ENCODE results near the gene DHDH. TPM values are rescaled to one million over a fixed set of nuclear protein-coding genes. Genes with fewer than 3 reads are reported as not detected.

The DHDH gene
- total and polyA plus RNA-seq, 2 experiments from 2014 or later, result 0.69 to 4.7 TPM

GRCh38 chr19:48962029-48962848 is 28.7 kb downstream of the DHDH start:
- peaks cover 48% of the 10 kb centered on the region for H3K27me3 Mint-ChIP-seq (ENCODE audit: insufficient read depth, low read depth, poor library complexity)
- peaks cover 30% of the 10 kb centered on the region for H3K79me2 ChIP-seq (replicated peaks; ENCODE audit: insufficient read depth)
- no peaks in the 10 kb centered on the region for H3K9me2 ChIP-seq (ENCODE audit: insufficient read depth)
- peaks cover 12% of the 10 kb centered on the region for H4K20me1 ChIP-seq (replicated peaks; ENCODE audit: insufficient read depth)
- H3K4me1 Mint-ChIP-seq, result peaks cover 38% of the 10 kb centered on the region
- H3K4me3 ChIP-seq, result no peak overlapping the region
- no peak overlapping the region for H2AFZ ChIP-seq
- peak overlapping the region; percentile 95; the same call in 2 of the 3 replicates for H3K4me3 Mint-ChIP-seq
- peak overlapping the region; percentile 97 for H3K27ac Mint-ChIP-seq
- ATAC-seq (no peak; the same call in 2 of the 3 replicates), DNase-seq (ENCODE audit: low spot score) (peak; percentile 59)
- peaks cover 16% of the 10 kb centered on the region for H3K9me3 Mint-ChIP-seq
- H3K36me3 ChIP-seq (ENCODE audit: insufficient read depth), result peaks cover 19% of the 10 kb centered on the region
- H3K27me3 ChIP-seq (ENCODE audit: insufficient read depth), result no peaks in the 10 kb centered on the region
- TF ChIP-seq, protein P1, sequence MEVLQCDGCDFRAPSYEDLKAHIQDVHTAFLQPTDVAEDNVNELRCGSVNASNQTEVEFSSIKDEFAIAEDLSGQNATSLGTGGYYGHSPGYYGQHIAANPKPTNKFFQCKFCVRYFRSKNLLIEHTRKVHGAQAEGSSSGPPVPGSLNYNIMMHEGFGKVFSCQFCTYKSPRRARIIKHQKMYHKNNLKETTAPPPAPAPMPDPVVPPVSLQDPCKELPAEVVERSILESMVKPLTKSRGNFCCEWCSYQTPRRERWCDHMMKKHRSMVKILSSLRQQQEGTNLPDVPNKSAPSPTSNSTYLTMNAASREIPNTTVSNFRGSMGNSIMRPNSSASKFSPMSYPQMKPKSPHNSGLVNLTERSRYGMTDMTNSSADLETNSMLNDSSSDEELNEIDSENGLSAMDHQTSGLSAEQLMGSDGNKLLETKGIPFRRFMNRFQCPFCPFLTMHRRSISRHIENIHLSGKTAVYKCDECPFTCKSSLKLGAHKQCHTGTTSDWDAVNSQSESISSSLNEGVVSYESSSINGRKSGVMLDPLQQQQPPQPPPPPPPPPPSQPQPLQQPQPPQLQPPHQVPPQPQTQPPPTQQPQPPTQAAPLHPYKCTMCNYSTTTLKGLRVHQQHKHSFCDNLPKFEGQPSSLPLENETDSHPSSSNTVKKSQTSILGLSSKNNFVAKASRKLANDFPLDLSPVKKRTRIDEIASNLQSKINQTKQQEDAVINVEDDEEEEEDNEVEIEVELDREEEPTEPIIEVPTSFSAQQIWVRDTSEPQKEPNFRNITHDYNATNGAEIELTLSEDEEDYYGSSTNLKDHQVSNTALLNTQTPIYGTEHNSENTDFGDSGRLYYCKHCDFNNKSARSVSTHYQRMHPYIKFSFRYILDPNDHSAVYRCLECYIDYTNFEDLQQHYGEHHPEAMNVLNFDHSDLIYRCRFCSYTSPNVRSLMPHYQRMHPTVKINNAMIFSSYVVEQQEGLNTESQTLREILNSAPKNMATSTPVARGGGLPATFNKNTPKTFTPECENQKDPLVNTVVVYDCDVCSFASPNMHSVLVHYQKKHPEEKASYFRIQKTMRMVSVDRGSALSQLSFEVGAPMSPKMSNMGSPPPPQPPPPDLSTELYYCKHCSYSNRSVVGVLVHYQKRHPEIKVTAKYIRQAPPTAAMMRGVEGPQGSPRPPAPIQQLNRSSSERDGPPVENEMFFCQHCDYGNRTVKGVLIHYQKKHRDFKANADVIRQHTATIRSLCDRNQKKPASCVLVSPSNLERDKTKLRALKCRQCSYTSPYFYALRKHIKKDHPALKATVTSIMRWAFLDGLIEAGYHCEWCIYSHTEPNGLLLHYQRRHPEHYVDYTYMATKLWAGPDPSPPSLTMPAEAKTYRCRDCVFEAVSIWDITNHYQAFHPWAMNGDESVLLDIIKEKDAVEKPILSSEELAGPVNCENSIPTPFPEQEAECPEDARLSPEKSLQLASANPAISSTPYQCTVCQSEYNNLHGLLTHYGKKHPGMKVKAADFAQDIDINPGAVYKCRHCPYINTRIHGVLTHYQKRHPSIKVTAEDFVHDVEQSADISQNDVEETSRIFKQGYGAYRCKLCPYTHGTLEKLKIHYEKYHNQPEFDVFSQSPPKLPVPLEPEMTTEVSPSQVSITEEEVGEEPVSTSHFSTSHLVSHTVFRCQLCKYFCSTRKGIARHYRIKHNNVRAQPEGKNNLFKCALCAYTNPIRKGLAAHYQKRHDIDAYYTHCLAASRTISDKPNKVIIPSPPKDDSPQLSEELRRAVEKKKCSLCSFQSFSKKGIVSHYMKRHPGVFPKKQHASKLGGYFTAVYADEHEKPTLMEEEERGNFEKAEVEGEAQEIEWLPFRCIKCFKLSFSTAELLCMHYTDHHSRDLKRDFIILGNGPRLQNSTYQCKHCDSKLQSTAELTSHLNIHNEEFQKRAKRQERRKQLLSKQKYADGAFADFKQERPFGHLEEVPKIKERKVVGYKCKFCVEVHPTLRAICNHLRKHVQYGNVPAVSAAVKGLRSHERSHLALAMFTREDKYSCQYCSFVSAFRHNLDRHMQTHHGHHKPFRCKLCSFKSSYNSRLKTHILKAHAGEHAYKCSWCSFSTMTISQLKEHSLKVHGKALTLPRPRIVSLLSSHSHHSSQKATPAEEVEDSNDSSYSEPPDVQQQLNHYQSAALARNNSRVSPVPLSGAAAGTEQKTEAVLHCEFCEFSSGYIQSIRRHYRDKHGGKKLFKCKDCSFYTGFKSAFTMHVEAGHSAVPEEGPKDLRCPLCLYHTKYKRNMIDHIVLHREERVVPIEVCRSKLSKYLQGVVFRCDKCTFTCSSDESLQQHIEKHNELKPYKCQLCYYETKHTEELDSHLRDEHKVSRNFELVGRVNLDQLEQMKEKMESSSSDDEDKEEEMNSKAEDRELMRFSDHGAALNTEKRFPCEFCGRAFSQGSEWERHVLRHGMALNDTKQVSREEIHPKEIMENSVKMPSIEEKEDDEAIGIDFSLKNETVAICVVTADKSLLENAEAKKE (CRISPR knock-in tag; IDR thresholded peaks at IDR 0.05), result no peak
- peak; percentile 68 for TF ChIP-seq POLR2AphosphoS5 (IDR thresholded peaks at IDR 0.05; ENCODE audit: low read depth)
- peak overlapping the region; percentile 32; the same call in 1 of the 2 replicates for H3K4me2 ChIP-seq
- peak overlapping the region; percentile 79 for H3K27ac ChIP-seq (ENCODE audit: low read depth)
- H3K36me3 Mint-ChIP-seq (ENCODE audit: low read depth), result peaks cover 52% of the 10 kb centered on the region
- peaks cover 18% of the 10 kb centered on the region for H3K4me1 ChIP-seq (ENCODE audit: insufficient read depth)
- H3F3A ChIP-seq (replicated peaks; ENCODE audit: low read depth), result peaks cover 62% of the 10 kb centered on the region

DNA sequence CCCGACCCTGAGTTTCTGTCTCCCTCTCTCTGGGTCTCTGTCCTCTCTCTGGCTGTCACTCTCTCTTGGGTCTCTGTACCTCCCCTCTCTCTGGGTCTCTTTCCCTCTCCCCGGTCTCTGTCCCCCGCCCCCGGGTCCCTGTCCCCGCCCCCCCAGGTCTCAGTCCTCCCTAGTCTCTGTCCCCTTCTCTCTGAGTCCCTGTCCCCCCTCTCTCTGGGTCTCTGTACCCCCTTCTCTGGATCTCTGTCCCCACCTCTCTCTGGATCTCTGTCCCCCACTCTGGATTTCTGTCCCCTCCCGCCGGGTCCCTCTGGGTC is 29.3 kb downstream of the DHDH start:
- Histone ChIP-seq H4K20me1 (replicated peaks; ENCODE audit: insufficient read depth) (peaks cover 7% of the 10 kb centered on the region), H3K9me2 (ENCODE audit: insufficient read depth) (no peaks in the 10 kb centered on the region), H3K36me3 (ENCODE audit: insufficient read depth) (peaks cover 13% of the 10 kb centered on the region), H2AFZ (no peak overlapping the region), H3K4me2 (peak overlapping the region; percentile 32; the same call in 1 of the 2 replicates), H3F3A (replicated peaks; ENCODE audit: low read depth) (peaks cover 62% of the 10 kb centered on the region), H3K79me2 (replicated peaks; ENCODE audit: insufficient read depth) (peaks cover 24% of the 10 kb centered on the region), H3K4me3 (no peak overlapping the region), H3K27me3 (ENCODE audit: insufficient read depth) (no peaks in the 10 kb centered on the region), H3K27ac (ENCODE audit: low read depth) (peak overlapping the region; percentile 79; the same call in 1 of the 2 replicates), H3K4me1 (ENCODE audit: insufficient read depth) (peaks cover 18% of the 10 kb centered on the region)
- peaks cover 16% of the 10 kb centered on the region for H3K9me3 Mint-ChIP-seq
- ATAC-seq, result no peak
- peaks cover 52% of the 10 kb centered on the region for H3K36me3 Mint-ChIP-seq (ENCODE audit: low read depth)
- peak overlapping the region; percentile 97 for H3K27ac Mint-ChIP-seq
- peak; percentile 29 for DNase-seq (ENCODE audit: low spot score)
- peak overlapping the region; percentile 95; the same call in 2 of the 3 replicates for H3K4me3 Mint-ChIP-seq
- peaks cover 53% of the 10 kb centered on the region for H3K27me3 Mint-ChIP-seq (ENCODE audit: insufficient read depth, low read depth, poor library complexity)
- H3K4me1 Mint-ChIP-seq, result peaks cover 38% of the 10 kb centered on the region
- no peak for TF ChIP-seq EZH2 (IDR thresholded peaks at IDR 0.05; ENCODE audit: low read depth, unreplicated experiment)
- TF ChIP-seq POLR2AphosphoS5 (IDR thresholded peaks at IDR 0.05; ENCODE audit: low read depth), result no peak
- TF ChIP-seq, protein P2, sequence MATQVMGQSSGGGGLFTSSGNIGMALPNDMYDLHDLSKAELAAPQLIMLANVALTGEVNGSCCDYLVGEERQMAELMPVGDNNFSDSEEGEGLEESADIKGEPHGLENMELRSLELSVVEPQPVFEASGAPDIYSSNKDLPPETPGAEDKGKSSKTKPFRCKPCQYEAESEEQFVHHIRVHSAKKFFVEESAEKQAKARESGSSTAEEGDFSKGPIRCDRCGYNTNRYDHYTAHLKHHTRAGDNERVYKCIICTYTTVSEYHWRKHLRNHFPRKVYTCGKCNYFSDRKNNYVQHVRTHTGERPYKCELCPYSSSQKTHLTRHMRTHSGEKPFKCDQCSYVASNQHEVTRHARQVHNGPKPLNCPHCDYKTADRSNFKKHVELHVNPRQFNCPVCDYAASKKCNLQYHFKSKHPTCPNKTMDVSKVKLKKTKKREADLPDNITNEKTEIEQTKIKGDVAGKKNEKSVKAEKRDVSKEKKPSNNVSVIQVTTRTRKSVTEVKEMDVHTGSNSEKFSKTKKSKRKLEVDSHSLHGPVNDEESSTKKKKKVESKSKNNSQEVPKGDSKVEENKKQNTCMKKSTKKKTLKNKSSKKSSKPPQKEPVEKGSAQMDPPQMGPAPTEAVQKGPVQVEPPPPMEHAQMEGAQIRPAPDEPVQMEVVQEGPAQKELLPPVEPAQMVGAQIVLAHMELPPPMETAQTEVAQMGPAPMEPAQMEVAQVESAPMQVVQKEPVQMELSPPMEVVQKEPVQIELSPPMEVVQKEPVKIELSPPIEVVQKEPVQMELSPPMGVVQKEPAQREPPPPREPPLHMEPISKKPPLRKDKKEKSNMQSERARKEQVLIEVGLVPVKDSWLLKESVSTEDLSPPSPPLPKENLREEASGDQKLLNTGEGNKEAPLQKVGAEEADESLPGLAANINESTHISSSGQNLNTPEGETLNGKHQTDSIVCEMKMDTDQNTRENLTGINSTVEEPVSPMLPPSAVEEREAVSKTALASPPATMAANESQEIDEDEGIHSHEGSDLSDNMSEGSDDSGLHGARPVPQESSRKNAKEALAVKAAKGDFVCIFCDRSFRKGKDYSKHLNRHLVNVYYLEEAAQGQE (IDR thresholded peaks at IDR 0.05; ENCODE audit: unreplicated experiment), result no peak
- TF ChIP-seq JUNB (IDR thresholded peaks at IDR 0.05; ENCODE audit: unreplicated experiment), result no peak
- no peak for TF ChIP-seq EZH2phosphoT487 (IDR thresholded peaks at IDR 0.05; ENCODE audit: unreplicated experiment)
- no peak for TF ChIP-seq NANOG (IDR thresholded peaks at IDR 0.05; ENCODE audit: borderline replicate concordance)
- TF ChIP-seq, protein P3, sequence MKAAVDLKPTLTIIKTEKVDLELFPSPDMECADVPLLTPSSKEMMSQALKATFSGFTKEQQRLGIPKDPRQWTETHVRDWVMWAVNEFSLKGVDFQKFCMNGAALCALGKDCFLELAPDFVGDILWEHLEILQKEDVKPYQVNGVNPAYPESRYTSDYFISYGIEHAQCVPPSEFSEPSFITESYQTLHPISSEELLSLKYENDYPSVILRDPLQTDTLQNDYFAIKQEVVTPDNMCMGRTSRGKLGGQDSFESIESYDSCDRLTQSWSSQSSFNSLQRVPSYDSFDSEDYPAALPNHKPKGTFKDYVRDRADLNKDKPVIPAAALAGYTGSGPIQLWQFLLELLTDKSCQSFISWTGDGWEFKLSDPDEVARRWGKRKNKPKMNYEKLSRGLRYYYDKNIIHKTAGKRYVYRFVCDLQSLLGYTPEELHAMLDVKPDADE (IDR thresholded peaks at IDR 0.05), result no peak

Measured in GM23338 (cell line).